ENCODE data around the gene JAK3.

- TF ChIP-seq EP300 (IDR thresholded peaks at IDR 0.05; ENCODE audit: borderline replicate concordance) (no peak), FOXM1 (IDR thresholded peaks at IDR 0.05; ENCODE audit: borderline replicate concordance, low read depth) (no peak), CEBPB (IDR thresholded peaks at IDR 0.05) (no peak), EGR1 (IDR thresholded peaks at IDR 0.05) (no peak), TCF12 (IDR thresholded peaks at IDR 0.05; ENCODE audit: low read depth) (no peak)
Observed at GRCh38 chr19:17775991-17776803, 71.6 kb downstream of the JAK3 start.
